HCT116 (cell line): ENCODE results near the gene CADPS2. TPM values are rescaled to one million over a fixed set of nuclear protein-coding genes. Genes with fewer than 3 reads are reported as not detected.

Experiments
- ATAC-seq: fragments of 200-7000 bp; cut with Tn5 transposase; 2 replicates; pipeline ENCODE4 v1.9.1; 2020; ENCODE audit warnings: mild to moderate bottlenecking, moderate library complexity
- BruUV-seq: library from RNA; stranded (reverse); fragments of 400-500 nt; replicated peaks from 2 replicates; lab custom pipeline; 2021; lab: Mats Ljungman, UMichigan
- CTCF ChIA-PET: fragments of 300-600 bp; sonication (Branson Sonifier 250); formaldehyde crosslinking; loops from one replicate; lab custom pipeline; 2021; ENCODE audit warnings: antibody characterized with exemption; lab: Charles Lee
- POLR2A ChIA-PET: fragments of 300-600, 350-600 bp; sonication (Branson Sonifier 250); formaldehyde crosslinking; loops from one replicate; lab custom pipeline; 2021; ENCODE audit warnings: antibody characterized with exemption; lab: Charles Lee
- RAD21 ChIA-PET, 2 experiments: fragments of 300-600 bp; sonication (Branson Sonifier 250); formaldehyde crosslinking; loops; one replicate each; lab custom pipeline; 2023; ENCODE audit warnings: low total read pairs in 2 of 2; ENCODE audit not compliant: uncharacterized antibody in 2 of 2, unreplicated experiment in 2 of 2, low non-redundant PET in 1 of 2; lab: Charles Lee
- DNase-seq: peaks from one replicate; pipeline ENCODE4 v3.0.0-alpha.2; 2010; ENCODE audit warnings: low read depth, low spot score
- H2AFZ ChIP-seq: fragments of 200-600 bp; shearing (Covaris generic), sonication (generic); 2 replicates; pipeline ENCODE4 v1.6.1; 2017; ENCODE audit warnings: low read depth, mixed run types, mixed read lengths, antibody characterized with exemption, low read length; ENCODE audit not compliant: poor library complexity, severe bottlenecking
- H3K27ac ChIP-seq: 2 replicates; pipeline ENCODE4 v1.5.1; 2012; ENCODE audit warnings: low read depth, low read length
- H3K27me3 ChIP-seq: fragments of 200-600 bp; sonication (generic); 2 replicates; pipeline ENCODE4 v1.6.1; 2016; ENCODE audit warnings: mixed run types, low read length, mixed read lengths; ENCODE audit not compliant: insufficient read depth
- H3K36me3 ChIP-seq, 2 experiments: fragments of 200-500 bp in 1 of 2; fragments of 200-600 bp in 1 of 2; sonication (Bioruptor generic) in 1 of 2; sonication (generic) in 1 of 2; 2 replicates each; pipeline versions ENCODE4 v1.5.1 to v1.6.1; 2014 to 2016; ENCODE audit warnings: low read length in 2 of 2, inconsistent platforms in 1 of 2, mixed read lengths in 1 of 2, mixed run types in 1 of 2; ENCODE audit not compliant: insufficient read depth in 2 of 2, control insufficient read depth in 1 of 2
- H3K4me1 ChIP-seq, 2 experiments: fragments of 200-600 bp in 1 of 2; sonication (generic) in 1 of 2; 2 replicates each; pipeline versions ENCODE4 v1.5.1 to v1.6.1; 2012 to 2017; ENCODE audit warnings: low read length in 2 of 2, inconsistent platforms in 1 of 2, mild to moderate bottlenecking in 1 of 2, mixed read lengths in 1 of 2, mixed run types in 1 of 2, moderate library complexity in 1 of 2; ENCODE audit not compliant: insufficient read depth in 2 of 2, control insufficient read depth in 1 of 2
- H3K4me2 ChIP-seq: fragments of 200-600 bp; sonication (generic); 2 replicates; pipeline ENCODE4 v1.6.1; 2017; ENCODE audit warnings: mixed run types, low read length, mixed read lengths
- H3K4me3 ChIP-seq, 2 experiments: fragments of 200-600 bp in 1 of 2; sonication (generic) in 1 of 2; replicated peaks in 1 of 2; 2 replicates each; pipeline ENCODE4 v1.5.1; 2011 to 2016; ENCODE audit warnings: low read length in 2 of 2, control low read depth in 1 of 2, low read depth in 1 of 2, mild to moderate bottlenecking in 1 of 2, mixed read lengths in 1 of 2, mixed run types in 1 of 2
- H3K79me2 ChIP-seq: fragments of 200-600 bp; sonication (generic); 2 replicates; pipeline ENCODE4 v1.6.1; 2017; ENCODE audit warnings: mild to moderate bottlenecking, mixed run types, low read length, moderate library complexity, mixed read lengths; ENCODE audit not compliant: insufficient read depth
- H3K9ac ChIP-seq: fragments of 200-600 bp; sonication (generic); 2 replicates; pipeline ENCODE4 v1.6.1; 2016; ENCODE audit warnings: low read length, mixed read lengths
- H3K9me2 ChIP-seq: fragments of 200-600 bp; sonication (generic), shearing (Covaris generic); 2 replicates; pipeline ENCODE4 v1.6.1; 2017; ENCODE audit warnings: mixed run types, mild to moderate bottlenecking, moderate library complexity; ENCODE audit not compliant: insufficient read depth
- H3K9me3 ChIP-seq, 2 experiments: fragments of 200-500 bp in 1 of 2; fragments of 200-600 bp in 1 of 2; sonication (Bioruptor generic) in 1 of 2; sonication (generic) in 1 of 2; 2 replicates each; pipeline ENCODE4 v1.6.1; 2014 to 2017; ENCODE audit warnings: low read length in 2 of 2, mixed read lengths in 2 of 2, inconsistent platforms in 1 of 2, low read depth in 1 of 2, mild to moderate bottlenecking in 1 of 2, mixed run types in 1 of 2, moderate library complexity in 1 of 2; ENCODE audit not compliant: control insufficient read depth in 1 of 2, insufficient read depth in 1 of 2
- H4K20me1 ChIP-seq: fragments of 200-600 bp; sonication (generic), shearing (Covaris generic); 2 replicates; pipeline ENCODE4 v1.6.1; 2017; ENCODE audit warnings: mixed run types, mild to moderate bottlenecking, moderate library complexity; ENCODE audit not compliant: insufficient read depth
- CEBPB ChIP-seq: IDR thresholded peaks from 2 replicates; pipeline ENCODE4 v1.6.1; 2012; ENCODE audit warnings: low read depth
- CTCF ChIP-seq, 3 experiments: fragments of 200-600 bp in 1 of 3; sonication (generic) in 1 of 3; IDR thresholded peaks in 2 of 3; conservative IDR thresholded peaks in 1 of 3; 2 replicates each; pipeline ENCODE4 v1.5.1; 2012 to 2017; ENCODE audit warnings: low read depth in 2 of 3, low read length in 2 of 3, antibody characterized with exemption in 1 of 3, borderline replicate concordance in 1 of 3, control low read depth in 1 of 3, mild to moderate bottlenecking in 1 of 3, mixed read lengths in 1 of 3, mixed run types in 1 of 3, moderate library complexity in 1 of 3; ENCODE audit not compliant: insufficient read depth in 1 of 3
- ELF1 ChIP-seq: IDR thresholded peaks from 2 replicates; pipeline ENCODE4 v1.6.1; 2012; ENCODE audit warnings: low read depth, borderline replicate concordance
- EZH2phosphoT487 ChIP-seq: fragments of 200-600 bp; IDR thresholded peaks from 2 replicates; pipeline ENCODE4 v1.6.1; 2018; ENCODE audit warnings: antibody characterized with exemption, borderline replicate concordance
- FOSL1 ChIP-seq: IDR thresholded peaks from 2 replicates; pipeline ENCODE4 v1.6.1; 2012; ENCODE audit warnings: low read depth
- JUND ChIP-seq: IDR thresholded peaks from 2 replicates; pipeline ENCODE4 v1.6.1; 2012
- MAX ChIP-seq: IDR thresholded peaks from 2 replicates; pipeline ENCODE4 v1.6.1; 2012
- POLR2A ChIP-seq: IDR thresholded peaks from 2 replicates; pipeline ENCODE4 v1.7.0; 2011; ENCODE audit warnings: borderline replicate concordance; ENCODE audit not compliant: insufficient read depth, insufficient read length; ENCODE audit errors: extremely low read depth
- POLR2AphosphoS5 ChIP-seq: IDR thresholded peaks from 2 replicates; pipeline ENCODE4 v1.6.1; 2011; ENCODE audit warnings: mild to moderate bottlenecking, low read depth, low read length, moderate library complexity
- RAD21 ChIP-seq: IDR thresholded peaks from 2 replicates; pipeline ENCODE4 v1.6.1; 2012; ENCODE audit warnings: low read depth, mild to moderate bottlenecking
- TCF7L2 ChIP-seq: IDR thresholded peaks from 2 replicates; pipeline ENCODE4 v1.7.0; 2011; ENCODE audit warnings: borderline replicate concordance, inconsistent platforms; ENCODE audit not compliant: insufficient read depth, insufficient read length; ENCODE audit errors: extremely low read depth
- ZFX ChIP-seq: fragments of 450-650 bp; IDR thresholded peaks from 2 replicates; pipeline ENCODE4 v1.6.1; 2017
- intact Hi-C: fragments of 100-400 bp; cut with micrococcal nuclease; formaldehyde crosslinking; loops from 2 replicates; pipeline ENCODE4 v1.10.0; 2022
- total RNA-seq: library from RNA; stranded (reverse); gene quantifications from one replicate; pipeline ENCODE4 v1.2.1, GENCODE V29; 2021; ENCODE audit not compliant: unreplicated experiment
- TF ChIP-seq, protein P1 (sequence below): IDR thresholded peaks from 2 replicates; pipeline ENCODE4 v1.6.1; 2012
- TF ChIP-seq, protein P2 (sequence below): IDR thresholded peaks from 2 replicates; pipeline ENCODE4 v1.6.1; 2011; ENCODE audit warnings: mild to moderate bottlenecking, low read length, moderate library complexity; ENCODE audit not compliant: insufficient replicate concordance; ENCODE audit errors: extremely low read depth

Gene CADPS2
- total RNA-seq, 1 experiment from 2014 or later: 7.5 TPM

- H3K4me3 ChIP-seq: no peak overlapping the region
- no peaks in the 10 kb centered on the region for H3K9me3 ChIP-seq
- TF ChIP-seq POLR2A: no peak
- no peak for TF ChIP-seq ZFX
- no peak for TF ChIP-seq CEBPB
- no peak for TF ChIP-seq JUND
- H3K36me3 ChIP-seq: no peaks in the 10 kb centered on the region
- intact Hi-C loops: no loop called here
- no peaks in the 10 kb centered on the region for H4K20me1 ChIP-seq
- no TSS peak for BruUV-seq
- no peak overlapping the region for H2AFZ ChIP-seq
- CTCF ChIA-PET: no interaction called here
- no peaks in the 10 kb centered on the region for H3K79me2 ChIP-seq
- H3K4me1 ChIP-seq: no peaks in the 10 kb centered on the region
- H3K27me3 ChIP-seq: no peaks in the 10 kb centered on the region
- POLR2A ChIA-PET: no interaction called here
- no peak overlapping the region for H3K9ac ChIP-seq
- no peak overlapping the region for H3K27ac ChIP-seq
- ATAC-seq: no peak
- RAD21 ChIA-PET: no interaction called here
- DNase-seq: no peak
- H3K4me2 ChIP-seq: no peak overlapping the region
- H3K9me2 ChIP-seq: no peaks in the 10 kb centered on the region
These were observed 15.0 kb upstream of the CADPS2 start for GRCh38 chr7:122901250-122901649.

DNA sequence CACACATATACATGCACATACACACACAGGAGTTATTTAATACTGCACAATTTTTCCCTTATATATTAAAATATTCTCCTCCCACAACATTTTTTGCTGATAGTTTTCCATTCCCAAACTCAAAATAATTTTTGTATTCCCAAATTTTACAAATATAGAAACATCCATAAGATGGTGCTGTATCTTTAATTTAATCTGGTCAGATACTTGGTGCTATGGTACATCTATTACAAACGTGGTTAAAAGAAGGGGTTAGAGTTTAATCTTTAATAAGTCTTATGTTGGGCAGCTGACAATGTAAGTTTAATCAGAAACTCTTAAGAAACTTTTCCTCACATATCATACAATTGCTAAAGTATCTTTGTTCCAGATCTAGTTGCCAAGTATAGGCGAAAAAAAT, 10.2 kb upstream of the CADPS2 start:
- no peaks in the 10 kb centered on the region for H4K20me1 ChIP-seq
- BruUV-seq: no TSS peak
- H3K9me2 ChIP-seq: no peaks in the 10 kb centered on the region
- POLR2A ChIA-PET: no interaction called here
- H3K4me3 ChIP-seq: no peak overlapping the region
- TF ChIP-seq EZH2phosphoT487: no peak
- TF ChIP-seq POLR2AphosphoS5: no peak
- no peak for TF ChIP-seq TCF7L2
- TF ChIP-seq, protein P1, sequence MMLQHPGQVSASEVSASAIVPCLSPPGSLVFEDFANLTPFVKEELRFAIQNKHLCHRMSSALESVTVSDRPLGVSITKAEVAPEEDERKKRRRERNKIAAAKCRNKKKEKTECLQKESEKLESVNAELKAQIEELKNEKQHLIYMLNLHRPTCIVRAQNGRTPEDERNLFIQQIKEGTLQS: no peak
- peak; percentile 50 for TF ChIP-seq RAD21
- TF ChIP-seq CTCF (IDR thresholded peaks at IDR 0.05 in 2 of 3, conservative IDR thresholded peaks at IDR 0.05 in 1 of 3; ENCODE audit: borderline replicate concordance in 1 of 3, insufficient read depth in 1 of 3, low read depth in 2 of 3, low read length in 2 of 3): peak in 1 of 3 experiments; percentile 39; a peak in 2 of 6 replicates
- no peak for TF ChIP-seq ELF1
- no peak for TF ChIP-seq MAX
- no peak for TF ChIP-seq FOSL1
- TF ChIP-seq, protein P2, sequence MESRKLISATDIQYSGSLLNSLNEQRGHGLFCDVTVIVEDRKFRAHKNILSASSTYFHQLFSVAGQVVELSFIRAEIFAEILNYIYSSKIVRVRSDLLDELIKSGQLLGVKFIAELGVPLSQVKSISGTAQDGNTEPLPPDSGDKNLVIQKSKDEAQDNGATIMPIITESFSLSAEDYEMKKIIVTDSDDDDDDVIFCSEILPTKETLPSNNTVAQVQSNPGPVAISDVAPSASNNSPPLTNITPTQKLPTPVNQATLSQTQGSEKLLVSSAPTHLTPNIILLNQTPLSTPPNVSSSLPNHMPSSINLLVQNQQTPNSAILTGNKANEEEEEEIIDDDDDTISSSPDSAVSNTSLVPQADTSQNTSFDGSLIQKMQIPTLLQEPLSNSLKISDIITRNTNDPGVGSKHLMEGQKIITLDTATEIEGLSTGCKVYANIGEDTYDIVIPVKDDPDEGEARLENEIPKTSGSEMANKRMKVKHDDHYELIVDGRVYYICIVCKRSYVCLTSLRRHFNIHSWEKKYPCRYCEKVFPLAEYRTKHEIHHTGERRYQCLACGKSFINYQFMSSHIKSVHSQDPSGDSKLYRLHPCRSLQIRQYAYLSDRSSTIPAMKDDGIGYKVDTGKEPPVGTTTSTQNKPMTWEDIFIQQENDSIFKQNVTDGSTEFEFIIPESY: no peak
- DNase-seq (no peak), ATAC-seq (no peak)
- CTCF ChIA-PET: no interaction called here
- H3K4me1 ChIP-seq: no peaks in the 10 kb centered on the region
- H3K9ac ChIP-seq: no peak overlapping the region
- H3K27ac ChIP-seq: no peak overlapping the region
- no peaks in the 10 kb centered on the region for H3K27me3 ChIP-seq
- H3K4me2 ChIP-seq: no peak overlapping the region
- no peaks in the 10 kb centered on the region for H3K79me2 ChIP-seq
- H3K9me3 ChIP-seq: no peaks in the 10 kb centered on the region
- peak overlapping the region; percentile 43 for H2AFZ ChIP-seq
- intact Hi-C loops: loop anchor here (10.0 kb wide), 1 partner anchor 468 kb away; no protein-coding TSS in a partner anchor
- H3K36me3 ChIP-seq: no peaks in the 10 kb centered on the region
- RAD21 ChIA-PET: no interaction called here
